ENCODE data around the gene FREM2. TPM values are rescaled to one million over a fixed set of nuclear protein-coding genes. Genes with fewer than 3 reads are reported as not detected.

Gene FREM2
- total RNA-seq, 1 experiment from 2014 or later = 0.05 TPM

DNA sequence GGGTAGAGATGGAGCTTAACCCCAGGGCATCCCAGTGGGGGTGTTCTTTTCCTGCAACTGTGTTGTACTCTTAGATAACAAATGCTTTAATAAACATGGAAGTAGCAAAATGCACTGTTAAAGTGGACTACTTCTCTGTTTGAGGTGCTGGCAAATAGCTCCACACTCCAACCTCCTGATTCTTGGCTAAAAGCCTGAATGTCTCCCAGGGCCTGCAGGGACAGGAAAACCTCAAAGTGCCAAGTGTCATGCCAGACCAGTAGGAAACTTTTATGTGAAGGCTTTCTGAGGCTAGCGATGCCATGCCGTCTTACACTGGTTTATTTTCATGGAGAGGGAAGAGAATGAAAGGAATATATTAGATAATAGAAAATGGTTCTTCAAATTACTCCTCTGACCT lies 6.8 kb downstream of the FREM2 start:
- Histone ChIP-seq H3K4me3 (replicated peaks in 1 of 2; ENCODE audit: low read depth in 1 of 2, low read length in 2 of 2) (no peak overlapping the region), H3K9me2 (ENCODE audit: insufficient read depth) (no peaks in the 10 kb centered on the region), H3K36me3 (ENCODE audit: control insufficient read depth in 1 of 2, insufficient read depth in 2 of 2, low read length in 2 of 2) (no peaks in the 10 kb centered on the region), H3K4me2 (ENCODE audit: low read length) (no peak overlapping the region), H3K79me2 (ENCODE audit: insufficient read depth, low read length) (no peaks in the 10 kb centered on the region), H3K4me1 (ENCODE audit: control insufficient read depth in 1 of 2, insufficient read depth in 2 of 2, low read length in 2 of 2) (no peaks in the 10 kb centered on the region), H3K27ac (ENCODE audit: low read depth, low read length) (no peak overlapping the region), H4K20me1 (ENCODE audit: insufficient read depth) (no peaks in the 10 kb centered on the region), H3K27me3 (ENCODE audit: insufficient read depth, low read length) (no peaks in the 10 kb centered on the region), H3K9me3 (ENCODE audit: control insufficient read depth in 1 of 2, insufficient read depth in 1 of 2, low read depth in 1 of 2, low read length in 2 of 2) (peaks cover 0 to 24% of the 10 kb centered on the region in 2 experiments; a peak in 1 of 4 replicates), H3K9ac (ENCODE audit: low read length) (no peak overlapping the region), H2AFZ (ENCODE audit: low read depth, low read length, poor library complexity, severe bottlenecking) (no peak overlapping the region)
- ChIA-PET POLR2A (no interaction called here), RAD21 (ENCODE audit: low non-redundant PET in 1 of 2, low total read pairs in 2 of 2, uncharacterized antibody in 2 of 2, unreplicated experiment in 2 of 2) (no interaction called here), CTCF (interaction anchor here (0.6 kb wide), 1 partner anchor 69 kb away, joined by 3 read pairs; no protein-coding TSS in a partner anchor)
- BruUV-seq (replicated peaks) = no TSS peak
- TF ChIP-seq, protein P1, sequence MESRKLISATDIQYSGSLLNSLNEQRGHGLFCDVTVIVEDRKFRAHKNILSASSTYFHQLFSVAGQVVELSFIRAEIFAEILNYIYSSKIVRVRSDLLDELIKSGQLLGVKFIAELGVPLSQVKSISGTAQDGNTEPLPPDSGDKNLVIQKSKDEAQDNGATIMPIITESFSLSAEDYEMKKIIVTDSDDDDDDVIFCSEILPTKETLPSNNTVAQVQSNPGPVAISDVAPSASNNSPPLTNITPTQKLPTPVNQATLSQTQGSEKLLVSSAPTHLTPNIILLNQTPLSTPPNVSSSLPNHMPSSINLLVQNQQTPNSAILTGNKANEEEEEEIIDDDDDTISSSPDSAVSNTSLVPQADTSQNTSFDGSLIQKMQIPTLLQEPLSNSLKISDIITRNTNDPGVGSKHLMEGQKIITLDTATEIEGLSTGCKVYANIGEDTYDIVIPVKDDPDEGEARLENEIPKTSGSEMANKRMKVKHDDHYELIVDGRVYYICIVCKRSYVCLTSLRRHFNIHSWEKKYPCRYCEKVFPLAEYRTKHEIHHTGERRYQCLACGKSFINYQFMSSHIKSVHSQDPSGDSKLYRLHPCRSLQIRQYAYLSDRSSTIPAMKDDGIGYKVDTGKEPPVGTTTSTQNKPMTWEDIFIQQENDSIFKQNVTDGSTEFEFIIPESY (IDR thresholded peaks at IDR 0.05; ENCODE audit: extremely low read depth, insufficient replicate concordance, low read length) = no peak
- no peak for TF ChIP-seq RAD21 (IDR thresholded peaks at IDR 0.05; ENCODE audit: low read depth)
- no peak for TF ChIP-seq YY1 (IDR thresholded peaks at IDR 0.05; ENCODE audit: extremely low read depth, insufficient replicate concordance, low read depth, low read length)
- no peak for TF ChIP-seq FOSL1 (IDR thresholded peaks at IDR 0.05; ENCODE audit: low read depth)
- DNase-seq (ENCODE audit: low read depth, low spot score) = no peak
- no peak for ATAC-seq
- intact Hi-C loops (cut with micrococcal nuclease) = no loop called here

DNA sequence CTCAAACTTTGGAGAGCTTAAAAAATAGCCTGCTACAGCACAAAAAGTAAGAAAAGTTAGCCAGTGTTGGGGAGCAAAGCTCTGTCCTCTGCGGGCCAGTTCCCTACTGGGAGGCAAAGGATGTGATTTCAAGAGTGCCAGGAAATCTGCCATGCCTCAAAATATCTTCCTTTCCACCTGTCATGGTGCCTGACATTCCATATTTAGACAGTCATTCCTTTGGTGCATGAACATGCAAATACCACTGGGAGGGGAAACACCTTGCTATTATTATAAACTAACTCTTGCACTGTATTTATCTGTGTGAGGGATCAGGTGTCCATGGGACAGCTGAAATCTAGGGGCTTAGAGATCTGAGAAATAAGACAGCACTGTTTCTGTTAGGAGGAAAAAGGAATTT lies 10.3 kb downstream of the FREM2 start:
- RAD21 ChIA-PET (ENCODE audit: low non-redundant PET in 1 of 2, low total read pairs in 2 of 2, uncharacterized antibody in 2 of 2, unreplicated experiment in 2 of 2) = no interaction called here
- peaks cover 0 to 25% of the 10 kb centered on the region in 2 experiments; a peak in 1 of 4 replicates for H3K9me3 ChIP-seq (ENCODE audit: control insufficient read depth in 1 of 2, insufficient read depth in 1 of 2, low read depth in 1 of 2, low read length in 2 of 2)
- no peaks in the 10 kb centered on the region for H4K20me1 ChIP-seq (ENCODE audit: insufficient read depth)
- no TSS peak for BruUV-seq (replicated peaks)
- DNase-seq (ENCODE audit: low read depth, low spot score) = no peak
- H3K4me2 ChIP-seq (ENCODE audit: low read length) = no peak overlapping the region
- no peak overlapping the region for H3K9ac ChIP-seq (ENCODE audit: low read length)
- no peaks in the 10 kb centered on the region for H3K4me1 ChIP-seq (ENCODE audit: control insufficient read depth in 1 of 2, insufficient read depth in 2 of 2, low read length in 2 of 2)
- no peaks in the 10 kb centered on the region for H3K36me3 ChIP-seq (ENCODE audit: control insufficient read depth in 1 of 2, insufficient read depth in 2 of 2, low read length in 2 of 2)
- no peaks in the 10 kb centered on the region for H3K9me2 ChIP-seq (ENCODE audit: insufficient read depth)
- no peak overlapping the region for H3K4me3 ChIP-seq (replicated peaks in 1 of 2; ENCODE audit: low read depth in 1 of 2, low read length in 2 of 2)
- H3K79me2 ChIP-seq (ENCODE audit: insufficient read depth, low read length) = no peaks in the 10 kb centered on the region
- intact Hi-C loops (cut with micrococcal nuclease) = no loop called here
- CTCF ChIA-PET = no interaction called here
- H3K27me3 ChIP-seq (ENCODE audit: insufficient read depth, low read length) = no peaks in the 10 kb centered on the region
- POLR2A ChIA-PET = no interaction called here
- no peak for ATAC-seq
- no peak overlapping the region for H3K27ac ChIP-seq (ENCODE audit: low read depth, low read length)
- no peak overlapping the region for H2AFZ ChIP-seq (ENCODE audit: low read depth, low read length, poor library complexity, severe bottlenecking)
- TF ChIP-seq MAX (IDR thresholded peaks at IDR 0.05) (no peak), SP1 (IDR thresholded peaks at IDR 0.05; ENCODE audit: low read depth) (no peak), EZH2phosphoT487 (IDR thresholded peaks at IDR 0.05; ENCODE audit: borderline replicate concordance) (no peak), EZH2 (IDR thresholded peaks at IDR 0.05) (no peak), JUND (IDR thresholded peaks at IDR 0.05) (no peak), POLR2A (IDR thresholded peaks at IDR 0.05; ENCODE audit: borderline replicate concordance, extremely low read depth, insufficient read depth, insufficient read length) (no peak), CEBPB (IDR thresholded peaks at IDR 0.05; ENCODE audit: low read depth) (no peak), SIN3A (IDR thresholded peaks at IDR 0.05; ENCODE audit: low read depth) (no peak), CBX3 (IDR thresholded peaks at IDR 0.05; ENCODE audit: low read depth) (no peak), EGR1 (IDR thresholded peaks at IDR 0.05; ENCODE audit: low read depth) (no peak), ZFX (IDR thresholded peaks at IDR 0.05) (no peak), ATF3 (IDR thresholded peaks at IDR 0.05) (no peak), ZNF274 (IDR thresholded peaks at IDR 0.05; ENCODE audit: low read depth, low read length) (no peak), SRF (IDR thresholded peaks at IDR 0.05; ENCODE audit: low read depth) (no peak), RAD21 (IDR thresholded peaks at IDR 0.05; ENCODE audit: low read depth) (no peak), FOSL1 (IDR thresholded peaks at IDR 0.05; ENCODE audit: low read depth) (no peak)
- TF ChIP-seq, protein P1 (IDR thresholded peaks at IDR 0.05; ENCODE audit: extremely low read depth, insufficient replicate concordance, low read length) = no peak

All from HCT116 (cell line).